GM21515 (cell line): ENCODE measurements around the gene MTHFSD.

Experiments
- ATAC-seq: cut with Tn5 transposase; IDR thresholded peaks from one replicate; pipeline ENCODE4 v1.9.1; 2021; ENCODE audit not compliant: unreplicated experiment

Gene MTHFSD

DNA sequence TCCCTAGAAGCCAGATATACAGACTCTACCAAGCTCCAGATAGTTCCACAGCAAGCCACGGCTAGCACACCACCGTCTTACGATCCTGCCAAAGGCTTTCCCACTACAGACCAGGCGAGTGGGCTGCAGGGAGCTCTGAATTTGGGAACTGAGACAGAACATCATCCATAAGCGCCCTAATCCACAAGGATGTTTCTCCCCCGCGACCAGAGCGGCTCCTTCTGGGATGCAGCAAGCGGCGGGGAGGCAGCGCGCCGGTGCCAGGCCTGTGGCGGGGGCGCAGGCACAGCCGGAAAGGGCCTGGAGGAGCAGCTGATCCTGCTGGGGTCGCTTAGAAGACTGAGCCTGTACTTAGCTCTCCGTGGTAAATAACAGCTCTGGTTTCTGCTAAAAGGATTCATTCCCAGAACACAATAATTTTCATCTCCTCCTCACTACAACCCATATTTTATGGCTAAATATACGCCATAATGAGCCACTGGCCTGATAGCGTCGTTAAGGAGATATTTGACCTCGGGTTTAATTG, 60.9 kb downstream of the MTHFSD start:
- ATAC-seq: no peak

DNA sequence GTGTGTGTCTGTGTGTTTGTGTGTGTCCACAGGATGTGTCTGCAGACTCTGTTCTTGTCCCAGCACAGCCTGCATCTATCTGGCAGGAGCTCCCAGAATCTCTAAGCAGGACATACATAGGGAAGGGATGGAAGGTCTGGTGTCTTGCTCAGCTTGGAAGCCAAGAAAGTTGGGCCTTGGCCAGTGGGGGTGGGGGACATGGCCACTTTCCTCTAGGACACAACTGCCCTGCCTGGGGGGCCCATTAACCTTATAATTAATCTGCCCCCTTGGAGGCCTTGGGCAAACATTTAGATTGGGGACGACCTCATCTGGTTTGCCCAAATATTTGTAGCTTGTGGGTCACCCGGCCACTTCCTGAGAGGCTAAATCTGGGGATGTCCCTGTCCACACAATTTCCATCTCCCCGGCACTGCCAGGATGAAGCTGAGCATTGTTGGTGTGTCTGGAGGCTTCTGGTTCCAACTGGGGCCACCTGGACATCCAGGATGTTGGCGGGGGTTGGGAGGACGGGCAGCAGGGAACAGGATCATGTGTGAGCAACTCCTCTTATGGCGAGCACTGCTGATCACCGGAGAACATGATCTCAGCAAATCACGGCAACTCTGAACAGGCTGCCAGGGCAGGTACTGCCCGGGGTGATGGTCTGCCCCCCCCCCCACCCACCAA, 61.9 kb downstream of the MTHFSD start:
- ATAC-seq: no peak

DNA sequence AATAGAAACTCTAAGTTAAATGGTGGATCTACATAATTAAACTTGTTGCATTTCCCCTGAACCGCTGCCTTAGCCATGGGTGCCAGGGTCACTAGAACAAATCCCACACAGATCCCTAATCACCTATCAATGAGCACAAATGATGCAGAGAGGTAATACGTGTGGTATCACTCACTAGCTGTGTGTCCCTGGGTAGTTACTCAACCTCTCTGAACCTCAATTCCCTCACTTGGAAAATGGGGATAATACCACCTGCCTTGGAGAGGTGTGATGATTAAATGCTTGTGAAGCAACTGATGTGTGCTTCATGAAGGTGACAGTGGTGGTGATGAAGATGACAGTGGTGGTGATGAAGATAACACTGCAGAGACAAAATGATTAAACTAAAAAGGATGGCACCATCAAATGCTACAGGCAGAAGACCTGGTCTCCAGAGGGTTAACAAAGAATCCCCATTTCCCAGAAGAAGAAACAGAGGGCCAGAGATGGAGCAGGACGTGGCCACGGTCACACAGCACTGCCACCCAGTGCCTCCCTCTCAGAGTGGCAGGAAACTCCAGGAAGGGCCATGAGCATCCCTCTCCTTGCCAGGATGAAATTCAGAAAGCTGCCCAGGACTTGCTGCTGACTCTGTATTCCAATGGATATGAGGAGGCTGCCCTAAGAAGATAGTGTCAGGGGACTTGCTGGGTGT, 62.6 kb downstream of the MTHFSD start:
- no peak for ATAC-seq

DNA sequence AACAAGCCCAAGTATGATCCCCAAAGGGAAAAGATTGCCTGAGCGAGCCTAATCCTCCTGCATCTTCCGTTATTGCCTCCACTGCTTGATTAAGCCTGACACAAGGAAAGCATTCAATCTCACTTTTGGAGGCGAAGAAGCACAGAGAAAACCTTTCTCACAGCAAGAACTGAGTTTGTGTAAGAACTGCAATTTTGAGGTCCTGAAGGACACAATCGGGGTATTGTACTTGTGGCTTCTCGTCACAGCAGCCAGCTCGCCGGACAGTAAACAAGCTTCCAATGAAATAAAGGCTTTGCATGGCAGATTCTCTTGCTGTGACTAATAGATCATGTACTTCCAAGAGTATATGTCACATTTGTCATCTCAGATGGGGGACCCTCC, 63.4 kb downstream of the MTHFSD start:
- ATAC-seq: no peak

DNA sequence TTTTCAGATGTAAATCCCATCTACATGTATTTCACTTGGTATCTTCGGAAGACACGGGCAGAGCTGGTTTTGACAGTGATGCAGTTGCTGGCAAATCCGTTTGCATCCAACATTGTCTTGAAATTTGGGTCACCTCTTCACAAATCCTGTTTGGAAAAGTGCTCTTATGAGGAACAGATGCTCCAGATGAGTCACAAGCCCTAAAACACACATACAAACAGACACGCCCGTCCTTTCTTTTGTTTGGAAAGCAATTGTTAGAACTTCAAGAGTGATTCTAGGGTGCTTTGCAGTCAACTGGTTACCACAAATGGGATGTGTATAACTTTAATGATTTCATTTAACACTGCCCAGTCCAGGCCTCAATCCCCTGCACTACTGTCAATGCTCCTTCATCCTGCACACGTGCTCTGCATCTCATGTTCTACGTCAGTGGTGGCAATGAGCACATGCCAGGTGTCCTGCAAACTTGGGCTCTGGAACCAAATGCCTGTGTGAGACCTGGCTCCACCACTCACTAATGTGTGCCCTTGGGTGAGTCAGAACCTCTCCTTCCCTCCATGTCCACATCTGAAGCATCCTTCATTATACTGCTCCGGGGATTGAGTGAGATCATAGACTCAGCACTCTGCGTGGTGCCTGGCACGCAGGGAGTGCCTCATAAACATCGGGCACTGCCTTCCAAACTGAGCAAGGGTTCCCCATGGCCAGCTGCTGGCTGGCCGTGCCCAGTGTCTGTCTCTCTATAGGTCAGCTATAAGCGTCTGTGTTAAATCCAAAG, 64.0 kb downstream of the MTHFSD start:
- no peak for ATAC-seq

DNA sequence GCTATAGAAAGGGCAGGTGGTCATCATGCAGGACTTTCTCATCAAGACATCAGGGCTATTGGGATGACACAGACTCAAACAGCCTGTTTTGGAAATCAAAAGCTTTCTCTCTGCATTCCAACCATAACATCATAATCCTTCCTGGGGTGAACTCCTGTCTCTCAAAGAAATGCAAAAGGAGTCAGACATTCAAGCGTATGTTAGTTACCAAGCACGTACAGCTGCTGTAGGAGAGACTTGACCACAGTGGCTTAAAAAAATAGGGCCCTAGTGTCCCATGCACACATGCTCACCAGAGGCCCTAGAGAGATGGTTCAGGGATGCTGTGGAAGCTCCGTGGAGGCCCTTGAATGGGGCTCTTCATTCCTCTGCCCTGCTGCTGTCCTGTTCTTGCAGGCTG, 69.3 kb downstream of the MTHFSD start:
- ATAC-seq: no peak

DNA sequence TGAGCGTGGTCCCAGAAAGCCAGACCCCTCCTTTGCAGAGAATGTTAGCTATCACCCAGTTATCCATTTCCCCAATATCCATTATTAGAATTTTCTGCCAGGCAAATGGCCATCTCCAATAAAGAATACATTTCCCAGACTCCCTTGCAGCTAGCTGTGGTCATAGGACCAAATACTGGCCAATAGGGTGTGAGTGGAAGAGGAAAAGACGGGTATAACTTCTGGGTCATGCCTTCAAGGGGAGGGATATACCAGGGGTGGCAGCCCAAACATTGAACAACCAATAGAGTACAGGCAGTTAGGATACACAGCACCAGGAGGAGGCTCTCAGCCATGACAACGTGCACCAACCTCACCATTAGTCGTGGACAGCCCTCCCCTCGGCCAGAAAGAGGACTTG, 70.8 kb downstream of the MTHFSD start:
- no peak for ATAC-seq

DNA sequence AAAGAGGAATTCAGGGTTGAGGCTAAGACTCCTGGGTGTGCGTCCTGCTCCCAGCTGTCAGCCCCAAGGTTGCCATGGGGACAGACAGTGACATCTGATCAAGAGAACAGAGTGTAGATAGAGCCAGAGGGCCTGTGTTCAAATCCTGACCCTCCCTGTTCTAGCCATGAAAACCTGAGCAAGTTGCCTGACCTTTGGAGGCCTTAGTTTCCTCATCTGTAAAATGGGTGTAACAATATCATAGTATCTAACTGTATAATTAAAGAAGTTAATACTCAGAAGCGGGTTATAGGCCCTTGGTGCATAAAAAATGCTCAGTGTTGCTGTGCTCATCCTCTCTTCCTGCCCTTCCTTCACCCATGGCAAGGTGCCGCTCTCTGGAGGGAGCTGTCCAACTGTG, 73.4 kb downstream of the MTHFSD start:
- ATAC-seq: no peak

DNA sequence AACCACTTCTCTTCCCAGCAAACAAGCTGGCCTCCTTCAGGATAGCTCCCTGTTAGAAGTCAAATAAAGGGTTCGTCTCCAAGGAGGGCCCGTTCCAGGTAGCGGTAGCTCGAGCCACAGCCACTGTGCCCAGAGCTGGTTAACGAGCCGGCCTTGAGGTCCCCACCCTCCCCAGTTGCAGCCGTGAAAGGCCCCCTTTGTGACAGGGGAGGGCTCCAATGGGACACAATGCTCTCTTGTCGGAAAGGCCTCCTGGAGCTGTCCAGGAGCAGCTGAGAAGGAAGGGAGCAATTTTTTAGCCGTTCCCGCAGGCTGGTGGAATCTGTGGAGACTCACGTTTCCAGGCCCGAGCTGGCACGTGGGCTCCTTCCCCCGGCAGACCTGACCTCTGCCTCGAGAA, 74.6 kb downstream of the MTHFSD start:
- no peak for ATAC-seq
